GM23248 (cell line): Measurements from ENCODE around the gene KAZN.

Source experiments
- EZH2 ChIP-seq: fragments of 200-600 bp; sonication (generic); IDR thresholded peaks from 2 replicates; pipeline ENCODE4 v1.6.1; 2018; ENCODE audit warnings: antibody characterized with exemption, mild to moderate bottlenecking; ENCODE audit not compliant: insufficient read depth, poor library complexity, severe bottlenecking
- EZH2phosphoT487 ChIP-seq: fragments of 200-600 bp; sonication (generic); IDR thresholded peaks from 2 replicates; pipeline ENCODE4 v1.6.1; 2018; ENCODE audit warnings: antibody characterized with exemption, moderate library complexity, mild to moderate bottlenecking, low read depth; ENCODE audit not compliant: insufficient read depth

DNA sequence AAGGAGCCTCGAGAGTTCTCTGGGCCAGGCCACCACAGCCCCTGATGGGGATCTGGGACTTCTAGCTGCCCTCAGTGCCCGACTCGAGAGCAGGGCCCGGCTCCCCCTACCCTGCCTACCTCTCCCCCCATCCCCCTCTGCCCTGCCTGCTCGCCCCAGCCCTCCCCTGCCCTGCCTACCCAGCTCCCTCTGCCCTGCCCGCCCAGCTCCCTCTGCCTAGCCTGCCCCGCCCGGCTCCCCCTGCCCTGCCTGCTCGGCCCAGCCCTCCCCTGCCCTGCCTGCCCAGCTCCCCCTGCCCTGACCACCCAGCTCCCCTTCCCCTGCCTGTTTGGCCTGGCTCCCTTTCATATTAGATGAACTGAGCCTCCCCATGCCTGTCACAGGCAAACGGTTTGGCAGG is 437.6 kb downstream of the KAZN start:
- TF ChIP-seq EZH2 (no peak), EZH2phosphoT487 (no peak)
